Subcutaneous adipose tissue (tissue), 4 donors: ENCODE data around the gene LRP10. TPM values are rescaled to one million over a fixed set of nuclear protein-coding genes. Genes with fewer than 3 reads are reported as not detected.

Source experiments
- CTCF ChIP-seq: fragments of 450-650 bp; IDR thresholded peaks from one replicate; pipeline ENCODE4 v1.5.1; 2016; ENCODE audit warnings: low read depth, mild to moderate bottlenecking, control low read depth, antibody characterized with exemption, moderate library complexity
- total RNA-seq, 4 donors: library from RNA; depleted of rRNA; stranded (reverse); fragments of >200 nt; gene quantifications; one replicate each; pipeline ENCODE4 v1.1.0, GENCODE V29; 2016

Gene LRP10
- total RNA-seq, 4 donors from 2014 or later: 38.8 to 87.0 (median 80.8) TPM

DNA sequence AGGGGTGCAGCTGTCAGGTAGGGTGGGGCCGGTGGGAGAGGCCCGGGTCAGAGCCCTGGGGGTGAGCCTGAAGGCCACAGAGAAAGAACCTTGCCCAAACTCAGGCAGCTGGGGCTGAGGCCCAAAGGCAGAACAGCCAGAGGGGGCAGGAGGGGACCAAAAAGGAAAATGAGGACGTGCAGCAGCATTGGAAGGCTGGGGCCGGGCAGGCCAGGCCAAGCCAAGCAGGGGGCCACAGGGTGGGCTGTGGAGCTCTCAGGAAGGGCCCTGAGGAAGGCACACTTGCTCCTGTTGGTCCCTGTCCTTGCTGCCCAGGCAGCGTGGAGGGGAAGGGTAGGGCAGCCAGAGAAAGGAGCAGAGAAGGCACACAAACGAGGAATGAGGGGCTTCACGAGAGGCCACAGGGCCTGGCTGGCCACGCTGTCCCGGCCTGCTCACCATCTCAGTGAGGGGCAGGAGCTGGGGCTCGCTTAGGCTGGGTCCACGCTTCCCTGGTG, 24.7 kb upstream of the LRP10 start:
- TF ChIP-seq CTCF: no peak

DNA sequence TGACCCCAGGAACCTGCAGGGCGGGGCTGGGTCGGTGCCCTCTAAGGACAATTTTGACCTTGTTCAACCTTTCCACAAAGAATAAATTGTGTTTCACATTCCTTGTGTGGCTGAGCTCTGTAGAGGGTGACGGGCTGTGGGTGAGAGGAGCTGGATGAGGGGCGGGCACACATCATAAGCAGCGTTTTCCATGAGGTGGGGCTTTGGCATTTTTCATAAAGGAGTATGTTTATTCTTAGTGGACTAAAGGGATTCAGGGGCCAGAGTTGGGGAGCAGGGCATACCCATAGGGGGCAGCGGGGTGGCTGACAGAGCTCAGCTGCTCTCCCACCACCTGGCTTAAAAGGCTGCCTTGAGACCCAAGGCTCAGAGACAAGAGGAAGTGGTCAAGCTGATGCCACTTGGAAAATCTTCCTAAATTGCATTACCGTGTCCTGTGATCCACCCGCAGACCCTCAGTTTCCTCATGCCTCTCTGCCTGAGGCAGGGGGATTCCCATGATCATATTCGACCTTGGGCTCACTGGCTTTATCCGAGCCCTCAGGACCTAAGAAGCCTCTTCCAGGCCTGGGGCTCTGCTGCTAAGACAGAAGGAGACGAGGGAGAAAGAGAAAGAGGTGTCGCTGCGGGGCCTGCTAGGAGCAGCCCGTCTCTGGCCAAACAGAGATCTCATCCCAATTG, 23.7 kb upstream of the LRP10 start:
- no peak for TF ChIP-seq CTCF

GRCh38 chr14:22848351-22849164, 23.0 kb upstream of the LRP10 start:
- no peak for TF ChIP-seq CTCF

DNA sequence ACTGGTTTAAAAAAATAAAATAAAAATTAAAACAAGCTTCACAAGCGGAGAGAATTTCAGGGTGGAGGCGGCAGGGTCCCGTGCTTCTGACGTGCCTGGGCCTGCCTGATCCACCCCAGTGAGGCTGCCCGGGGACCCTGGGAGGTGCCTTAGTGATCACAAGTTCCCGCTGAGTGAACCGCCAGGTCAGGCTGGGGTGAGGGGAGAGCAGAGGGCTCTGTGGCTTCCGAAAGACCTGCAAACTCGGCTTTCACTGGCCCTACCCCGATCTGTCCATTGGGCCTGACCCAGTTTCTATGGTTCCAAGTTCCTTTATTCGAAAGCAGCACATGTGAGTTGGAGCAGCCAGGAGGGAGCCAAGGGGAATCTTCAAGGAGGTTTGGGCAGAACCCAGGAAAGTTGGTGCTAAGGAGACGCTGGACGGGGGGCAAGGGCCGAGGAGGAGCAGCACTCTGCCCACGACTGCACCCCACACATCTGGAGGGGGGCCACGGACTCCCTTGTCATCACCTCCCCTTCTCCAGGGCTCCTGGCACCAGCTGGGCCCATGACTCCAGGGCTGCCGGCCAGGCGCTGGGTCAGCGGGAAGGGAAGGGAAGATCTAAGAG, 22.2 kb upstream of the LRP10 start:
- TF ChIP-seq CTCF: no peak

DNA sequence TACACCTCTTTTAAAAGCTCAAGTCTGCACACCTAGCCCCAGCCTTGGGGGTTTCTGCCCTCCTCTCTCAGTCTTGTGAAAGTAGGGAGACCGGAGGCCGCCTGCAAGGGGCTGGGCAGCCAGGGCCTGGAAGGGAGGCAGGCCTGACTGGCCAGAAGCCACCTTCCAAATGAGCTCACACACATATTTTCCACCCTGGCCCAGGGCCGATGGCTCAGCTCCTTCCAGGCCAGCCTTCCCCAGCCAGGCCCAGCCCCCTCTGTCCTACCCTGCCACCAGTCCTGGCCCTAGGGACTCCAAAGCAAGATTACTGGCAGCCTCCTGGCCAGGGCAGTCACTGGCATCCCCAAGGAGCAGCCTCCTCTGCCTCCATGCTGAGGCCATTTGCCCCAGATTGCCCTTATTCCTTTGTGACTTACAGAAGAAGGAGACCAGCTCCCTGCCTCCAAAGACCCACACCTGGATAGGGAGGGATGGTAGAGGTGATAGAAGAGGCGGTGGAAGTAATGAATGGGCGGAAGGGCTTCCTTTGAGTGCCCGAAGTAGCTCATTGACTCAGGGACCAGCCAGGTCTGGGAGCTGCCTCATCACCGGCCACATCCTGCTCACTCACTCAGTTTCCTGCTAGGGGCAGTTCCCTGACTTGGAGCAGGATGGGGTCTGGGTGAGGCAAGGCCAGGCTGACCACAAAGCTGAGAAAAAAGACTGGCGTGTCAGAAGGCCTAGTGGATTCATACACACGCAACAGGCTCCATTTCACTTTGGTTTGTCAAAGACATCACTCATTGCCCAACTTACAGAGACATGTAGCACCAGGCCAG, 20.4 kb upstream of the LRP10 start:
- TF ChIP-seq CTCF: no peak

DNA sequence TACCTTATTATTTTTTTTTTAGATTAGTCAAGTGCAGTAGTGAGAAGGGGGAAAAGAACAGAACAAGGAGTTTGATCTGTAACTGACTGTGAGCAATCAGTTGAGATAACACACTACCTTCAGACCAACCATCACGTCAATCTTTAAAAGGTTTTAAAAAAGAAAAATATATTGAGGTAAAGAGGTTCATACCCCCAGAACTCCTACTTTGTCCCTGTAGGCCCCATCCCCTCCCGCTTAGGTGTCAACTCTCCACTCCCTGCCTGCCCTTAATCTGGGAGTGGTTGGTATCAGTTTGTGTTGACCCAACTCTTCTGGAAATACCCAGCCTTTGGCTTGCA, 19.0 kb upstream of the LRP10 start:
- TF ChIP-seq CTCF: no peak
